22Rv1 (cell line): ENCODE data around the gene CHMP1A.

Experiments used
- ZFX ChIP-seq: fragments of 450-650 bp; IDR thresholded peaks from 2 replicates; pipeline ENCODE4 v1.6.1; 2017; ENCODE audit warnings: antibody characterized with exemption, borderline replicate concordance
- TF ChIP-seq, protein P1 (sequence below): fragments of 450-650 bp; IDR thresholded peaks from 2 replicates; pipeline ENCODE4 v1.5.1; 2017; ENCODE audit warnings: mild to moderate bottlenecking

DNA sequence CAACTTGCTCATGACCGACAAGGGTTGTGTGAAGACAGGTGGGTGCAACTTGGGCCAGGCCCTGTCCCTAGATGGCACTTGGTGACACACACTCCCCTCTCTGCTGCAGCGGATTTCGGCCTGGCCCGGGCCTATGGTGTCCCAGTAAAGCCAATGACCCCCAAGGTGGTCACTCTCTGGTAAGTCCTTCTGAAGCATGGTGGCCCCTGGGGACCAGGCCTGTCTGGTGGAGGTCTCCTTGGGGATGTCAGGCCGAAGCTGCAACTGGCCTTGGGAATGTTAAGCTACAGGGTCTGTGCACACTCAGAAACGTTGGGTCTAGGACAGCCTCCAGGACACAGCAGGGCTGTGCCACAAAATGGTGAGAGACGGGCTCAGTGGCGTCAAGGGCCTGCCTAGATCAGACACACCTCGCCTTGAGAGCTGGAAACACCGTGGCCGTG lies 35.8 kb upstream of the CHMP1A start:
- TF ChIP-seq, protein P1, sequence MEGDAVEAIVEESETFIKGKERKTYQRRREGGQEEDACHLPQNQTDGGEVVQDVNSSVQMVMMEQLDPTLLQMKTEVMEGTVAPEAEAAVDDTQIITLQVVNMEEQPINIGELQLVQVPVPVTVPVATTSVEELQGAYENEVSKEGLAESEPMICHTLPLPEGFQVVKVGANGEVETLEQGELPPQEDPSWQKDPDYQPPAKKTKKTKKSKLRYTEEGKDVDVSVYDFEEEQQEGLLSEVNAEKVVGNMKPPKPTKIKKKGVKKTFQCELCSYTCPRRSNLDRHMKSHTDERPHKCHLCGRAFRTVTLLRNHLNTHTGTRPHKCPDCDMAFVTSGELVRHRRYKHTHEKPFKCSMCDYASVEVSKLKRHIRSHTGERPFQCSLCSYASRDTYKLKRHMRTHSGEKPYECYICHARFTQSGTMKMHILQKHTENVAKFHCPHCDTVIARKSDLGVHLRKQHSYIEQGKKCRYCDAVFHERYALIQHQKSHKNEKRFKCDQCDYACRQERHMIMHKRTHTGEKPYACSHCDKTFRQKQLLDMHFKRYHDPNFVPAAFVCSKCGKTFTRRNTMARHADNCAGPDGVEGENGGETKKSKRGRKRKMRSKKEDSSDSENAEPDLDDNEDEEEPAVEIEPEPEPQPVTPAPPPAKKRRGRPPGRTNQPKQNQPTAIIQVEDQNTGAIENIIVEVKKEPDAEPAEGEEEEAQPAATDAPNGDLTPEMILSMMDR: no peak
- TF ChIP-seq ZFX: no peak
